Astrocyte (in vitro differentiated cells and primary cell): Measurements from ENCODE around the gene MIPOL1. TPM values are rescaled to one million over a fixed set of nuclear protein-coding genes. Genes with fewer than 3 reads are reported as not detected.

ENCODE experiments used
- DNase-seq: peaks from one replicate; pipeline ENCODE4 v3.0.0-alpha.2; 2010; ENCODE audit warnings: low read depth
- FAIRE-seq: peaks from 2 replicates; lab custom pipeline; 2011; peaks lifted over from hg19 to GRCh38; lab: Jason Lieb, UNC
- H2AFZ ChIP-seq: 2 replicates; pipeline ENCODE4 v1.6.0; 2012; ENCODE audit warnings: low read depth, low read length, inconsistent platforms
- H3K27ac ChIP-seq: 2 replicates; pipeline ENCODE4 v1.5.1; 2011; ENCODE audit warnings: low read depth, low read length, inconsistent platforms
- H3K27me3 ChIP-seq: 2 replicates; pipeline ENCODE4 v1.6.0; 2011; ENCODE audit warnings: low read length, inconsistent platforms; ENCODE audit not compliant: insufficient read depth
- H3K36me3 ChIP-seq: 2 replicates; pipeline ENCODE4 v1.5.1; 2011; ENCODE audit warnings: low read length, inconsistent platforms; ENCODE audit not compliant: insufficient read depth
- H3K4me1 ChIP-seq: 2 replicates; pipeline ENCODE4 v1.5.1; 2011; ENCODE audit warnings: low read length, inconsistent platforms; ENCODE audit not compliant: insufficient read depth
- H3K4me2 ChIP-seq: 2 replicates; pipeline ENCODE4 v1.6.0; 2012; ENCODE audit warnings: low read length, inconsistent platforms
- H3K4me3 ChIP-seq: 2 replicates; pipeline ENCODE4 v1.5.1; 2011; ENCODE audit warnings: low read depth, mild to moderate bottlenecking, low read length, inconsistent platforms; ENCODE audit not compliant: insufficient read depth
- H3K79me2 ChIP-seq: 2 replicates; pipeline ENCODE4 v1.6.0; 2012; ENCODE audit warnings: mild to moderate bottlenecking, low read length, inconsistent platforms; ENCODE audit not compliant: insufficient read depth
- H3K9ac ChIP-seq: 2 replicates; pipeline ENCODE4 v1.6.0; 2012; ENCODE audit warnings: mild to moderate bottlenecking, low read length, inconsistent platforms
- H3K9me3 ChIP-seq: 2 replicates; pipeline ENCODE4 v1.5.1; 2012; ENCODE audit warnings: low read depth, mild to moderate bottlenecking, low read length, inconsistent platforms; ENCODE audit not compliant: insufficient read depth
- H4K20me1 ChIP-seq: 2 replicates; pipeline ENCODE4 v1.6.0; 2012; ENCODE audit warnings: low read length, inconsistent platforms; ENCODE audit not compliant: insufficient read depth
- H3K27ac Mint-ChIP-seq: one replicate; pipeline ENCODE4 v1.8.0; 2021; ENCODE audit warnings: mild to moderate bottlenecking, mixed read lengths; ENCODE audit not compliant: unreplicated experiment
- H3K27me3 Mint-ChIP-seq: one replicate; pipeline ENCODE4 v1.8.0; 2021; ENCODE audit warnings: low read depth, mixed read lengths; ENCODE audit not compliant: unreplicated experiment
- H3K36me3 Mint-ChIP-seq: one replicate; pipeline ENCODE4 v1.8.0; 2021; ENCODE audit warnings: low read depth, mixed read lengths; ENCODE audit not compliant: unreplicated experiment
- H3K4me1 Mint-ChIP-seq: one replicate; pipeline ENCODE4 v1.8.0; 2021; ENCODE audit warnings: low read depth, mixed read lengths; ENCODE audit not compliant: unreplicated experiment
- H3K4me3 Mint-ChIP-seq: one replicate; pipeline ENCODE4 v1.8.0; 2021; ENCODE audit warnings: mild to moderate bottlenecking, moderate library complexity, mixed read lengths; ENCODE audit not compliant: unreplicated experiment
- H3K9me3 Mint-ChIP-seq: one replicate; pipeline ENCODE4 v1.8.0; 2021; ENCODE audit warnings: mild to moderate bottlenecking, mixed read lengths; ENCODE audit not compliant: unreplicated experiment
- EZH2 ChIP-seq: IDR thresholded peaks from 2 replicates; pipeline ENCODE4 v1.6.1; 2012; ENCODE audit warnings: mild to moderate bottlenecking, low read length, inconsistent platforms; ENCODE audit not compliant: insufficient read depth
- total RNA-seq: library from RNA; stranded (reverse); gene quantifications from 2 replicates; pipeline ENCODE4 v1.2.1, GENCODE V29; 2021
- TF ChIP-seq, protein P1 (sequence below): IDR thresholded peaks from 2 replicates; pipeline ENCODE4 v1.5.1; 2011; ENCODE audit warnings: low read depth, mild to moderate bottlenecking, inconsistent platforms, low read length, moderate library complexity; ENCODE audit not compliant: insufficient read depth

MIPOL1 gene
- total RNA-seq, 1 donor from 2014 or later = 15.7 TPM

DNA sequence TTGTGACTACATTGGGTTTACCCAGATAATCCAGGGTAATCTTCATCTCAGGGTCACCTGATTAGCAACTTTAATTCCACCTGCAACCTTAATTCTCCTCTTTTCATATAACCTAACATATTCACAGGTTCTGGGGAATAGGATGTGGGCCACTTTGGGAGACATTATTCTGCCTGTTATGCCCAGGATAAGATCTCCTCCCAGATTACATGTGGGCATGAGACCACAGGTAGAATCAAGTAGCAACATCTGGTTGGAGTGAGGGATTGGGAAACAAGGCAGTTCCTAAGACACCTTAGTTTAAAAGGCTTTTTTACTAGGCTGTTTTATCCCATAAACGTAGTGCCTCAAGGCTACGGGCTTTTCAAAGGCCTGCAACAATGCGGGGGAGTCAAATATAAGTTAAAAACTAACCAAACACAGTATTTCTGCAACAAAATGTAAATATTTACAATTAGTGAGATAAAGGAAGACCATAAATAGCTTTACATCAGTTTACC is 215.8 kb downstream of the MIPOL1 start:
- Mint-ChIP-seq H3K36me3 (no peaks in the 10 kb centered on the region), H3K27me3 (no peaks in the 10 kb centered on the region), H3K4me3 (no peak overlapping the region), H3K9me3 (no peaks in the 10 kb centered on the region), H3K4me1 (no peaks in the 10 kb centered on the region), H3K27ac (no peak overlapping the region)
- no peaks in the 10 kb centered on the region for H4K20me1 ChIP-seq
- no peaks in the 10 kb centered on the region for H3K79me2 ChIP-seq
- DNase-seq (no peak), FAIRE-seq (no peak)
- no peak overlapping the region for H3K9ac ChIP-seq
- no peak overlapping the region for H3K4me3 ChIP-seq
- H3K4me1 ChIP-seq = no peaks in the 10 kb centered on the region
- H3K9me3 ChIP-seq = no peaks in the 10 kb centered on the region
- no peak overlapping the region for H2AFZ ChIP-seq
- no peak overlapping the region for H3K27ac ChIP-seq
- TF ChIP-seq, protein P1, sequence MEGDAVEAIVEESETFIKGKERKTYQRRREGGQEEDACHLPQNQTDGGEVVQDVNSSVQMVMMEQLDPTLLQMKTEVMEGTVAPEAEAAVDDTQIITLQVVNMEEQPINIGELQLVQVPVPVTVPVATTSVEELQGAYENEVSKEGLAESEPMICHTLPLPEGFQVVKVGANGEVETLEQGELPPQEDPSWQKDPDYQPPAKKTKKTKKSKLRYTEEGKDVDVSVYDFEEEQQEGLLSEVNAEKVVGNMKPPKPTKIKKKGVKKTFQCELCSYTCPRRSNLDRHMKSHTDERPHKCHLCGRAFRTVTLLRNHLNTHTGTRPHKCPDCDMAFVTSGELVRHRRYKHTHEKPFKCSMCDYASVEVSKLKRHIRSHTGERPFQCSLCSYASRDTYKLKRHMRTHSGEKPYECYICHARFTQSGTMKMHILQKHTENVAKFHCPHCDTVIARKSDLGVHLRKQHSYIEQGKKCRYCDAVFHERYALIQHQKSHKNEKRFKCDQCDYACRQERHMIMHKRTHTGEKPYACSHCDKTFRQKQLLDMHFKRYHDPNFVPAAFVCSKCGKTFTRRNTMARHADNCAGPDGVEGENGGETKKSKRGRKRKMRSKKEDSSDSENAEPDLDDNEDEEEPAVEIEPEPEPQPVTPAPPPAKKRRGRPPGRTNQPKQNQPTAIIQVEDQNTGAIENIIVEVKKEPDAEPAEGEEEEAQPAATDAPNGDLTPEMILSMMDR = no peak
- no peak for TF ChIP-seq EZH2
- no peaks in the 10 kb centered on the region for H3K27me3 ChIP-seq
- H3K4me2 ChIP-seq = no peak overlapping the region
- no peaks in the 10 kb centered on the region for H3K36me3 ChIP-seq

DNA sequence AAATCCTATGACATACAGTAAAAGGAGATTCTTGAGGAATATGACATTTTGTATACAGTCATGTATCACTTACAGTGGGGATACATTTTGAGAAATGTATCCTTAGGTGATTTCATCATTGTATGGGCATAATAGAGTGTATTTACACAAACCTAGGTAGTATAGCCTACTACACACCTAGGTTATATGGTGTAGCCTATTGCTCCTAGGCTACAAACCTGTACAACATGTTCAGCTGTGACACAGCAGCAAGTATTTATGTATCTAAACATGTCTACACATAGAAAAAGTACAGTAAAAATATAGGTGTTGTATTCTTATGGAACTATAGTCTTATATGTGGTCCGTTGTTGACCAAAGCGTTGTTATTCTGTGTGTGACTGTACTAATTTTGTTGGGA is 218.5 kb downstream of the MIPOL1 start:
- Mint-ChIP-seq H3K27ac (no peak overlapping the region), H3K4me3 (no peak overlapping the region), H3K9me3 (no peaks in the 10 kb centered on the region), H3K4me1 (no peaks in the 10 kb centered on the region), H3K27me3 (no peaks in the 10 kb centered on the region), H3K36me3 (no peaks in the 10 kb centered on the region)
- no peaks in the 10 kb centered on the region for H4K20me1 ChIP-seq
- TF ChIP-seq, protein P1 = no peak
- no peak for TF ChIP-seq EZH2
- no peaks in the 10 kb centered on the region for H3K27me3 ChIP-seq
- no peaks in the 10 kb centered on the region for H3K79me2 ChIP-seq
- no peak for DNase-seq
- no peak overlapping the region for H2AFZ ChIP-seq
- H3K4me2 ChIP-seq = no peak overlapping the region
- no peak for FAIRE-seq
- no peak overlapping the region for H3K9ac ChIP-seq
- no peaks in the 10 kb centered on the region for H3K9me3 ChIP-seq
- no peak overlapping the region for H3K27ac ChIP-seq
- no peak overlapping the region for H3K4me3 ChIP-seq
- H3K4me1 ChIP-seq = no peaks in the 10 kb centered on the region
- no peaks in the 10 kb centered on the region for H3K36me3 ChIP-seq

DNA sequence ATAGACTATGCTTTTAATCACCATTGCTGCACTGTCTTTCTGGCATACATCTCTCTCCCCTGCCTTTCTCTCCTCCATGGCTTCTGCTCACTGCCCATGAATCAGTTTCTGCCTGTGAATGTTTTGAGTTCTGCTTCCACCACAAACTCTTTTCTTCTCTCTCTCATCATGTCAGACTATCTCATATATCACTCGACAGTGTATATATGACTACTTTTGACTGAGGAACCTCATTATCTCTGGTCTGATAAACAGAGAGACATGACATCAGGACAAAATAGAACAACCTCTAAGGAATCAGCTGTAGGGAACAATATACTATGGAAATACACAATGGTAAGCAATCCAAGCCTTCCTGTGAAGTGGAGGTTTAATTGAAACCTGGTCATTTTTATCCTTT is 219.4 kb downstream of the MIPOL1 start:
- no peak for TF ChIP-seq EZH2
- Mint-ChIP-seq H3K4me3 (no peak overlapping the region), H3K9me3 (no peaks in the 10 kb centered on the region), H3K27ac (no peak overlapping the region), H3K4me1 (no peaks in the 10 kb centered on the region), H3K36me3 (no peaks in the 10 kb centered on the region), H3K27me3 (no peaks in the 10 kb centered on the region)
- Histone ChIP-seq H3K27ac (no peak overlapping the region), H3K36me3 (no peaks in the 10 kb centered on the region), H2AFZ (no peak overlapping the region), H3K9ac (no peak overlapping the region), H3K4me2 (no peak overlapping the region), H4K20me1 (no peaks in the 10 kb centered on the region), H3K27me3 (no peaks in the 10 kb centered on the region), H3K4me3 (no peak overlapping the region), H3K4me1 (no peaks in the 10 kb centered on the region), H3K79me2 (no peaks in the 10 kb centered on the region), H3K9me3 (no peaks in the 10 kb centered on the region)
- DNase-seq (no peak), FAIRE-seq (no peak)
